ENCODE measurements around the gene TMEM88. TPM values are rescaled to one million over a fixed set of nuclear protein-coding genes. Genes with fewer than 3 reads are reported as not detected.

TMEM88 gene
- total RNA-seq, 1 donor from 2014 or later = 13.8 TPM

DNA sequence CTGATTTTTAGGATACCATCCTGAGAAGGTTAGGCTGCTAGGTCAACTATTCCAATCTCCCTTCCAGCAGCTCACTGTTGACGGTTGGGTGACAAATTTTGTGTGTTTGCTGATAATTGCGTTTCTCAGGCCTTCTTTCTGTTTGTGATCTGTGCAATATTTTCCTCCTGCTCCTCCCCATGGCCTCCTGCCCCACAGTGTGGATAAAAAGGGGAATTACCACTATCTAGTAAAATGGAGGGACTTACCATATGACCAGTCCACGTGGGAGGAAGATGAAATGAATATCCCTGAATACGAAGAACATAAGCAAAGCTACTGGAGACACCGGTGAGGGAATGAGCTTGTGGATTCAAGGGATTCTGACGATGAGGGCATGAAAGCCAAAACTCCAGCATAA lies 42.9 kb downstream of the TMEM88 start:
- no peak overlapping the region for H3K27ac Mint-ChIP-seq
- no peak overlapping the region for H3K4me3 Mint-ChIP-seq
- Histone ChIP-seq H2AFZ (replicated peaks) (no peak overlapping the region), H3K79me2 (ENCODE audit: low read depth) (no peaks in the 10 kb centered on the region), H3K4me1 (peaks cover under 1% of the 10 kb centered on the region), H3K9me3 (ENCODE audit: low read depth) (no peaks in the 10 kb centered on the region), H3K4me2 (no peak overlapping the region), H3K36me3 (no peaks in the 10 kb centered on the region), H3F3A (ENCODE audit: low read depth) (peaks cover 5% of the 10 kb centered on the region), H3K27me3 (no peaks in the 10 kb centered on the region), H3K4me3 (no peak overlapping the region), H3K27ac (no peak overlapping the region), H4K20me1 (ENCODE audit: low read depth) (no peaks in the 10 kb centered on the region), H3K9ac (no peak overlapping the region)
- peaks cover 54% of the 10 kb centered on the region for H3K36me3 Mint-ChIP-seq
- H3K27me3 Mint-ChIP-seq (ENCODE audit: insufficient read depth, low read depth) = peaks cover 3% of the 10 kb centered on the region
- H3K4me1 Mint-ChIP-seq = no peaks in the 10 kb centered on the region
- H3K9me3 Mint-ChIP-seq = no peaks in the 10 kb centered on the region
- TF ChIP-seq EZH2 (IDR thresholded peaks at IDR 0.05) (no peak), EZH2phosphoT487 (IDR thresholded peaks at IDR 0.05) (no peak)
- TF ChIP-seq, protein P1, sequence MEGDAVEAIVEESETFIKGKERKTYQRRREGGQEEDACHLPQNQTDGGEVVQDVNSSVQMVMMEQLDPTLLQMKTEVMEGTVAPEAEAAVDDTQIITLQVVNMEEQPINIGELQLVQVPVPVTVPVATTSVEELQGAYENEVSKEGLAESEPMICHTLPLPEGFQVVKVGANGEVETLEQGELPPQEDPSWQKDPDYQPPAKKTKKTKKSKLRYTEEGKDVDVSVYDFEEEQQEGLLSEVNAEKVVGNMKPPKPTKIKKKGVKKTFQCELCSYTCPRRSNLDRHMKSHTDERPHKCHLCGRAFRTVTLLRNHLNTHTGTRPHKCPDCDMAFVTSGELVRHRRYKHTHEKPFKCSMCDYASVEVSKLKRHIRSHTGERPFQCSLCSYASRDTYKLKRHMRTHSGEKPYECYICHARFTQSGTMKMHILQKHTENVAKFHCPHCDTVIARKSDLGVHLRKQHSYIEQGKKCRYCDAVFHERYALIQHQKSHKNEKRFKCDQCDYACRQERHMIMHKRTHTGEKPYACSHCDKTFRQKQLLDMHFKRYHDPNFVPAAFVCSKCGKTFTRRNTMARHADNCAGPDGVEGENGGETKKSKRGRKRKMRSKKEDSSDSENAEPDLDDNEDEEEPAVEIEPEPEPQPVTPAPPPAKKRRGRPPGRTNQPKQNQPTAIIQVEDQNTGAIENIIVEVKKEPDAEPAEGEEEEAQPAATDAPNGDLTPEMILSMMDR (IDR thresholded peaks at IDR 0.05) = peak; percentile 14
- DNase-seq (ENCODE audit: low spot score) = no peak

DNA sequence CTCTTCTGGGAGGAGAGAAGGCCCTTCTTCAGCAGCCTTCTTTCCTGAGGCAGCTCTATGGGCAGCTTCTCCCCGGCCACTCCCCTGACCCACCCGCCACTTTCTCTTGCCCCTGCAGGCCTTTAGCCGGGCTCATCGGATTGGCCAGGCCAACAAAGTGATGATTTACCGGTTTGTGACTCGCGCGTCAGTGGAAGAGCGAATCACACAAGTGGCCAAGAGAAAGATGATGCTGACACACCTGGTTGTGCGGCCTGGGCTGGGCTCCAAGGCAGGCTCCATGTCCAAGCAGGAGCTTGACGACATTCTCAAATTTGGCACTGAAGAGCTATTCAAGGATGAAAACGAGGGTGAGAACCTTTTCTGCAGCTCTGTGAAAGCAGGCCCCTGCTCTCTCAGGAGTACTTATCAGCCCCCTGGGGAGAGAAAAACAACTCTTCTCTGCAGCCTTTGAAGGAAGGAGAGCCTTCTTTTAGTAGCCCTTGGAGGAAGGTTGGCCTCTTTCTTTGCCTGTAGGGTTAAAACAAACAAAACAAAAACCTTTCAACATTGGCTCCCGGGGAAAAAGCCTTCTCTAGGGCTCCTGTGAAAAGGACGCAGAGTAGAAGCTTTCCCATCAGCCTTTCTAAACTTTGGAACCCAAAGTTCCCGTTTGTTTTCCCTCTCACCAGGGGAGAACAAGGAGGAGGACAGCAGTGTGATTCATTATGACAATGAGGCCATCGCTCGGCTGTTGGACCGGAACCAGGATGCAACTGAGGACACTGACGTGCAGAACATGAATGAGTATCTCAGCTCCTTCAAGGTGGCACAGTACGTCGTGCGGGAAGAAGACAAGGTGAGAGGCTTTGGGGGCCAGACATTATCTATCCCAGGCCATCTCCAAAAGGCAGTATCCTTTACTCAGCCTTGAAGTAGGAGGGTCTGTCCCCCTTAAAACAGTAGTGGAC lies 48.6 kb downstream of the TMEM88 start:
- peak overlapping the region; percentile 78 for H3K27ac Mint-ChIP-seq
- Histone ChIP-seq H3F3A (ENCODE audit: low read depth) (peaks cover 21% of the 10 kb centered on the region), H3K4me3 (no peak overlapping the region), H3K9ac (no peak overlapping the region), H3K4me1 (peaks cover 17% of the 10 kb centered on the region), H3K36me3 (no peaks in the 10 kb centered on the region), H3K79me2 (ENCODE audit: low read depth) (no peaks in the 10 kb centered on the region), H2AFZ (replicated peaks) (no peak overlapping the region), H4K20me1 (ENCODE audit: low read depth) (no peaks in the 10 kb centered on the region), H3K9me3 (ENCODE audit: low read depth) (no peaks in the 10 kb centered on the region), H3K27ac (peak overlapping the region; percentile 89), H3K27me3 (no peaks in the 10 kb centered on the region), H3K4me2 (peak overlapping the region; percentile 66)
- H3K4me3 Mint-ChIP-seq = no peak overlapping the region
- H3K36me3 Mint-ChIP-seq = peaks cover 46% of the 10 kb centered on the region
- TF ChIP-seq EZH2phosphoT487 (IDR thresholded peaks at IDR 0.05) (no peak), EZH2 (IDR thresholded peaks at IDR 0.05) (no peak)
- TF ChIP-seq, protein P1 (IDR thresholded peaks at IDR 0.05) = no peak
- DNase-seq (ENCODE audit: low spot score) = peak; percentile 52
- peaks cover 3% of the 10 kb centered on the region for H3K4me1 Mint-ChIP-seq
- H3K9me3 Mint-ChIP-seq = no peaks in the 10 kb centered on the region
- H3K27me3 Mint-ChIP-seq (ENCODE audit: insufficient read depth, low read depth) = no peaks in the 10 kb centered on the region

Other genes with a start within 250 kb of the TMEM88 start
- 42.7 and 65.5 TPM in 2 replicates for gene FXR2, start 240.2 kb upstream of the TMEM88 start, total RNA-seq (ENCODE audit: low replicate concordance)
- 34.6 and 56.6 TPM in 2 replicates for gene SAT2, start 227.2 kb upstream of the TMEM88 start, total RNA-seq (ENCODE audit: low replicate concordance)
- 0.46 TPM in 1 of 2 replicates, not detected in the other for gene SHBG, start 224.9 kb upstream of the TMEM88 start, total RNA-seq (ENCODE audit: low replicate concordance)
- gene ATP1B2, start 204.1 kb upstream of the TMEM88 start, total RNA-seq (ENCODE audit: low replicate concordance) = 0.37 and 1.4 TPM in 2 replicates
- 54.9 and 69.7 TPM in 2 replicates for gene TP53, start 167.6 kb upstream of the TMEM88 start, total RNA-seq (ENCODE audit: low replicate concordance)
- 12.6 and 22.8 TPM in 2 replicates for gene WRAP53, start 166.6 kb upstream of the TMEM88 start, total RNA-seq (ENCODE audit: low replicate concordance)
- 5.8 and 17.7 TPM in 2 replicates for gene EFNB3, start 149.9 kb upstream of the TMEM88 start, total RNA-seq (ENCODE audit: low replicate concordance)
- gene DNAH2, start 137.3 kb upstream of the TMEM88 start, total RNA-seq (ENCODE audit: low replicate concordance) = 0.09 and 0.28 TPM in 2 replicates
- gene KDM6B, start 20.8 kb upstream of the TMEM88 start, total RNA-seq (ENCODE audit: low replicate concordance) = 6.8 and 12.3 TPM in 2 replicates
- 8.6 and 27.4 TPM in 2 replicates for gene NAA38, start 2.5 kb downstream of the TMEM88 start, total RNA-seq (ENCODE audit: low replicate concordance)
- gene CYB5D1, start 2.9 kb downstream of the TMEM88 start, total RNA-seq (ENCODE audit: low replicate concordance) = 11.5 and 12.9 TPM in 2 replicates
- gene CHD3, start 33.7 kb downstream of the TMEM88 start, total RNA-seq (ENCODE audit: low replicate concordance) = 12.8 and 28.0 TPM in 2 replicates
- 4.0 and 4.8 TPM in 2 replicates for gene RNF227, start 61.2 kb downstream of the TMEM88 start, total RNA-seq (ENCODE audit: low replicate concordance)
- 1.0 and 2.7 TPM in 2 replicates for gene KCNAB3, start 74.8 kb downstream of the TMEM88 start, total RNA-seq (ENCODE audit: low replicate concordance)
- gene TRAPPC1, start 76.9 kb downstream of the TMEM88 start, total RNA-seq (ENCODE audit: low replicate concordance) = 9.8 and 30.9 TPM in 2 replicates
- 21.2 and 48.8 TPM in 2 replicates for gene CNTROB, start 77.1 kb downstream of the TMEM88 start, total RNA-seq (ENCODE audit: low replicate concordance)
- gene GUCY2D, start 147.5 kb downstream of the TMEM88 start, total RNA-seq (ENCODE audit: low replicate concordance) = 0.37 TPM in 1 of 2 replicates, not detected in the other
- gene ALOX15B, start 184.0 kb downstream of the TMEM88 start, total RNA-seq (ENCODE audit: low replicate concordance) = 0.06 TPM in 1 of 2 replicates, not detected in the other
- 0.28 TPM in 1 of 2 replicates, not detected in the other for gene ALOX12B, start 232.7 kb downstream of the TMEM88 start, total RNA-seq (ENCODE audit: low replicate concordance)

Data from neural progenitor cell (in vitro differentiated cells).